Left kidney (tissue), 8 donors: ENCODE results near the gene PMIS2. TPM values are rescaled to one million over a fixed set of nuclear protein-coding genes. Genes with fewer than 3 reads are reported as not detected.

Experiments
- DNase-seq: peaks from one replicate; pipeline ENCODE4 v3.0.0-alpha.2; 2013
- long read RNA-seq, 8 donors: transcript quantifications; one replicate each; lab custom pipeline, GENCODE V29; 2026
- polyA plus RNA-seq: library from polyadenylated mRNA; unstranded; fragments of 120-200 nt; gene quantifications from one replicate; pipeline ENCODE4 v1.2.1, GENCODE V29; 2013; ENCODE audit not compliant: insufficient read length

The PMIS2 gene
- not detected for polyA plus RNA-seq
- long read RNA-seq, donor 1, result 0 reads
- long read RNA-seq, donor 2, result 0 reads
- long read RNA-seq, donor 3, result 0 reads
- long read RNA-seq, donor 4, result 0 reads
- long read RNA-seq, donor 5, result 0 reads
- long read RNA-seq, donor 6, result 0 reads
- long read RNA-seq, donor 7, result 0 reads
- long read RNA-seq, donor 8, result 0 reads

GRCh38 chr19:35585848-35586247 lies at the start of gene PMIS2:
TSS of gene PMIS2 (plus strand) at chr19:35586173. CDS start at chr19:35586260, 87 bp downstream.
- DNase-seq, result no peak

GRCh38 chr19:35539314-35539713 lies 46.7 kb upstream of the PMIS2 start:
- DNase-seq, result no peak

- DNase-seq, result no peak
Measured at GRCh38 chr19:35539850-35540249, 46.1 kb upstream of the PMIS2 start.

GRCh38 chr19:35540356-35540927 lies 45.5 kb upstream of the PMIS2 start:
- no peak for DNase-seq

GRCh38 chr19:35542209-35542608 lies 43.8 kb upstream of the PMIS2 start:
- no peak for DNase-seq

GRCh38 chr19:35543280-35544109 lies 42.5 kb upstream of the PMIS2 start:
- DNase-seq, result no peak

- no peak for DNase-seq
Measured at GRCh38 chr19:35544110-35544802, 41.7 kb upstream of the PMIS2 start.

- peak; percentile 89 for DNase-seq
Measured at GRCh38 chr19:35545001-35545854, 40.7 kb upstream of the PMIS2 start, which contains the start of gene TMEM147. TSS of gene TMEM147 (plus strand) at chr19:35545626. CDS start at chr19:35545740, 114 bp downstream.

- DNase-seq, result no peak
Measured at GRCh38 chr19:35545855-35546381, 40.1 kb upstream of the PMIS2 start.

GRCh38 chr19:35546532-35546931 lies 39.4 kb upstream of the PMIS2 start:
- no peak for DNase-seq

GRCh38 chr19:35549174-35549788 lies 36.7 kb upstream of the PMIS2 start:
- peak; percentile 70 for DNase-seq

GRCh38 chr19:35549879-35550523 lies 36.0 kb upstream of the PMIS2 start:
- no peak for DNase-seq

- no peak for DNase-seq
Measured at GRCh38 chr19:35551091-35551810, 34.7 kb upstream of the PMIS2 start.

- no peak for DNase-seq
Measured at GRCh38 chr19:35552534-35553384, 33.2 kb upstream of the PMIS2 start.

- no peak for DNase-seq
Measured at GRCh38 chr19:35553385-35554000, 32.5 kb upstream of the PMIS2 start.

GRCh38 chr19:35554076-35554475 lies 31.9 kb upstream of the PMIS2 start:
- DNase-seq, result no peak

- DNase-seq, result no peak
Measured at GRCh38 chr19:35555301-35556005, 30.5 kb upstream of the PMIS2 start.
